Suppressor macrophage treated with lipopolysaccharide for 4 hours (primary cell): Measurements from ENCODE around the gene SLC30A1.
A peak's percentile ranks its signal among the peaks of the same experiment; 100 is the strongest.
"Not testable (repeated sequence)": the region's sequence is repeated elsewhere in the genome, so short reads cannot be mapped to it uniquely, and the experiment has no call there.

Source experiments
- DNase-seq: peaks from one replicate; pipeline ENCODE4 v3.0.0-alpha.2; 2020

Gene SLC30A1

GRCh38 chr1:211578640-211579439, at the start of gene SLC30A1:
Gene SLC30A1 (minus strand): TSS chr1:211579161. CDS start chr1:211578612, 549 bp downstream.
- peak; percentile 100 for DNase-seq

GRCh38 chr1:211628417-211628816, 49.5 kb upstream of the SLC30A1 start:
- no peak for DNase-seq

- no peak for DNase-seq
These were observed 48.3 kb upstream of the SLC30A1 start for GRCh38 chr1:211627259-211627658.

GRCh38 chr1:211625866-211626265, 46.9 kb upstream of the SLC30A1 start:
- not testable (repeated sequence) for DNase-seq

- peak; percentile 75 for DNase-seq
These were observed 46.1 kb upstream of the SLC30A1 start for GRCh38 chr1:211625040-211625439.

- DNase-seq, result no peak
These were observed 44.6 kb upstream of the SLC30A1 start for GRCh38 chr1:211623515-211623914.

GRCh38 chr1:211621447-211622198, 42.7 kb upstream of the SLC30A1 start:
- DNase-seq, result no peak

- DNase-seq, result no peak
These were observed 41.1 kb upstream of the SLC30A1 start for GRCh38 chr1:211620097-211620496.

GRCh38 chr1:211619033-211619996, 40.4 kb upstream of the SLC30A1 start:
- DNase-seq, result no peak

- no peak for DNase-seq
These were observed 38.0 kb upstream of the SLC30A1 start for GRCh38 chr1:211616965-211617297.

GRCh38 chr1:211616231-211616964, 37.4 kb upstream of the SLC30A1 start:
- no peak for DNase-seq

- no peak for DNase-seq
These were observed 35.7 kb upstream of the SLC30A1 start for GRCh38 chr1:211614615-211615014.

GRCh38 chr1:211613951-211614350, 35.0 kb upstream of the SLC30A1 start:
- DNase-seq, result no peak

- DNase-seq, result peak; percentile 98
These were observed 34.4 kb upstream of the SLC30A1 start for GRCh38 chr1:211613108-211613947.

- DNase-seq, result no peak
These were observed 33.8 kb upstream of the SLC30A1 start for GRCh38 chr1:211612786-211613107.

GRCh38 chr1:211611818-211612217, 32.9 kb upstream of the SLC30A1 start:
- no peak for DNase-seq

GRCh38 chr1:211610779-211611556, 32.0 kb upstream of the SLC30A1 start:
- peak; percentile 78 for DNase-seq

- no peak for DNase-seq
These were observed 30.4 kb upstream of the SLC30A1 start for GRCh38 chr1:211609120-211610024.

GRCh38 chr1:211607754-211608473, 29.0 kb upstream of the SLC30A1 start:
- no peak for DNase-seq
